NCI-H345 treated with DMSO at 0.1 percent for 48 hours (cell line): ENCODE results near the gene RCAN2.

Experiments used
- DNase-seq: peaks from one replicate; lab custom pipeline; 2025; ENCODE audit not compliant: unreplicated experiment; lab: John Stamatoyannopoulos, UW

RCAN2 gene

DNA sequence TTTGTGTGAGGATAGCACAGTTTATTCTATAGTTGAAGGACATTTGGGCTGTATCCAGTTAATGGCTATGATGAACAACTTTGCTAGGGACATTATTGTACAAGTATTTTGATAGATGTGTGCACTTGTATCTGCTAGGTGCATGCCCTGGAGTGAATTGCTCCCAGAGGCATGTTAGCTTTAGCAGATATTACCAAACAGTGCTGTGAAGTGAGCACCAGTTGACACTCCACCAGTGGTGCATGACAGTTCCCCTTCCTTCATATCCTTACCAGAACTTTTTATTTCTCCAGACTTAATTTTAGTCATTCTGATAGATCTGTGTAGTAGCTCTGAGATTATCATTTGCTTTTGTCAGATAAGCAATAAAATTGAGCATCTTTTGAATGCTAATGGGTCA is 271.6 kb downstream of the RCAN2 start:
- DNase-seq, result no peak

DNA sequence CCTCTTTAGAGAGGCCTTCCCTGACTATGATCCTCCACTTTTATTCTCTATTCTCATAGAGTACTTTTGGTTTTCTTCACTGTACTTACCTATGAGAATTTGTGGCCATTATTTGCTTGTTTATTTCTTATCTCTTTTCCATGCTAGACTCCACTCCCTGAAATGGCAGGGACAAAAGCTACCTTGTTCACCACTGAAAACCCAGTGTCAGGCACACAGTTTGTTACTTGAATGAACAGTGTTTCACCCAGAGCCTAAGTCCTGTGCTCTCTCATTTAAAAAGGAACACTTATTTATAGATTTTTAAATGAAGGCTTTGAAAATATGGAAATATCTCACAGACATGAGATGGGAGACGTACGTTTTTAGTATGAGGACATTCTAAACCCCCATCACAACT is 272.8 kb downstream of the RCAN2 start:
- no peak for DNase-seq

DNA sequence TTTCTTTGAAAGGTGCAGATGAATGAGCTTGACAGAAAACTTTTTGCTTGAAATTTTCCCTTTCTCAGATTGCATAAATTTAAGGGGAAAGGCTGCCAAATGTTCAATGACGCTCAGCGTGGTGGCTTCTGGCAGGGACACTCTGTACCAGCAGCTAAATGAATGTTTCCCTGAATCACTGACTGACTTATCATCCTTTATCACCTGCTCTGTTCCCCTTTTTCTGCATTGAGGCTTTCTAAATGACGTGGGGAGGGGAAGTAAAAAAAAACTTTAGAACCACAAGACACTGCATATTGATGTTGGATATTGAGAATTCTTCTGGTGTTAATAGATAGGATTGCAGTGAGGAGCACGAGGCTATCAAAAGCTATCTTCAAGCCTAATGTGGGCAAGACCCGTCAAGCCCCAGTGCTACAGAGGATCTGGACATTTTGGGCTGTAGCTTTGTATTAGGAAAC is 273.5 kb downstream of the RCAN2 start:
- DNase-seq, result no peak

DNA sequence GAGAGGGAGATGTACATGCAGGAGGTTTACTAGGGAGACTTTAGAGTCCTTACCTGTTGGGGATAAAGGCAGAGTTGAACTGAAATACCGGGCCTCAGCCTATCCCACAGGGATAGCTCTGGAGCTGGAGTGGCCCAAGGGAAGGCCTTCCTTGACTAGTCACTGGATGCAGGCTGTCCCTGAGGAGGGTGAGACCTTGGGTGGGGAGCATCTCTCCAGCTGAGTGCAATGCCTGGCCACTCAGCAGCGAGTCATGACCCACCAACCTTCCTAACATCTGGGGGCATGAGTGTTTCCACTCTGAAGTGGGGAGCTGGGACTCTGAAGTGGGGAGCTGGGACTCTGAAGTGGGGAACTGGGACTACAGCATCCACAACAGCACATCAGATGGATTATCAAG is 274.4 kb downstream of the RCAN2 start:
- DNase-seq, result no peak

GRCh38 chr6:46215777-46216176 is 275.5 kb downstream of the RCAN2 start:
- no peak for DNase-seq

- DNase-seq, result no peak
These were observed 276.0 kb downstream of the RCAN2 start for GRCh38 chr6:46215213-46215612.

- DNase-seq, result no peak
These were observed 279.3 kb downstream of the RCAN2 start for GRCh38 chr6:46211917-46212316.

- no peak for DNase-seq
These were observed 281.0 kb downstream of the RCAN2 start for GRCh38 chr6:46210294-46210693.

DNA sequence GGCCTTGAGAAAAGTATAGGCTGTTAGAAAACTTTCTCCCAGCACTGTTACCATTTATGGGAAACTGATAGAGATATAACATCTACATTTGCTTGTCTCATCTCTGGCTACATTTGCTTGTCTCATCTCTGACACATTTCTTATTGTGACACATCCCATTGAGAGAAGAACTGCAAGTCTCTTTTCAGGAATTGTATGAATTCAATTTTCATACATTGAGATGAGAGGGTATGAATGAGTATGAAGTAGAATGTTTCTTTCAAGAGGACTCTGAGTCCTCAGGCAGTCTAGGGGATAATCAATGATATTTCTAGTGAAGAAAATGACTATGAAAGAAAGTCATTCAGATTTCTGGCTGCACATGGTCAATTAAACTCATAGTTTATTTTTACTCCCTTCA is 282.9 kb downstream of the RCAN2 start:
- no peak for DNase-seq

DNA sequence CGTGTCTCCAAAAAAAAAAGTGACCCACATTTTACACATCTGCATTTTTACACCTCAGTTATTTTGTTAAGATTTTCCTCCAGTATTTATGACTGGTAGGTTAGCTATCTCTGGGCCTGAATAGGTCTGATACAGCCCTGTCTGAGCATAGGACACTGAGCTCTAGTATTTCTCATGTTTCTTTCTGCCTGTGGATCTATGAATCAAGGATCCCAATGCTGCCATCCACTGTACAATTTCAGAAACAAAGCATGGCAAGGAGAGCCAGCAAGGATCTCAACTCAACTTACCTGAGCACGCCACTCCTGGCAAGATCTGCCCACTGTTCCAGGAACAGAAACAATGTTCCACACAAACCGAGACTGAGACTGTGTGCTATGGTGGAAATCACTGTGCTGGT is 284.1 kb downstream of the RCAN2 start:
- no peak for DNase-seq

GRCh38 chr6:46204880-46205650 is 286.2 kb downstream of the RCAN2 start:
- no peak for DNase-seq

DNA sequence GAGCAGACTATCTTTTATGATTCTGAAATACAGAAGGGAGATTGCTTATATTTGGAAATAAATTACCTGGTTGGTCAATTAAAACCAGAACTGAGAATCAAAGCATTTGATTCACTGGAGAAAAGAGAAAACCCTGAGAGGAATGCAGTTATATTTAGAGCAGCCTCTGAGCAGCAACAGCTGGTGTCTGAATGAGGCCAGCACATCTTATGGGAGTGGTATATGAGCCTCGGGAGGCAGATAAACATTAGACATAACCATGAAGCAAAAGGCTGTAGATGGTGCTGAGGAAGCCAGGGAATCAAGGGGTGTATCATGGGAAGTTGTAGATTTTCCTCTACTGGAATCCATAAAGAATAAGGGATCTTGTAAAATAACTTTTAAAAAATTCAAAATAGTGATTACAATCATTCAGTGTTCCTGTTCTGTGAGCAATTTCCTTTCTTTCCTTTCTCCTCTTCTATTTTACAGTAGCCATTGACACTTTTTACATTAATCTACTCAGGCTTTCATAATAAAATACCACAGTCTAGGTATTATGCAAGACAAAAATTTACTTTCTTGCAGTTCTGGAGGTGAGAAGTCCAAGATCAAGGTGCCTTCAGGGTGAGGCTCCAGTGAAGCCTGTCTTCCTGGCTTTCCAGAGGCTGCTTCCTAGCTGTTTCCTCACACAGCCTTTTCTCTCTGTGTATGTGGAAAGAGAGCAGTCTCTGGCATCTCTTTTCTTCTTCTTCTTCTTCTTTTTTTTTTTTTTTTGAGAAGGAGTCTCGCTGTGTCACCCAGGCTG is 287.7 kb downstream of the RCAN2 start:
- no peak for DNase-seq

- no peak for DNase-seq
These were observed 289.5 kb downstream of the RCAN2 start for GRCh38 chr6:46201702-46202101.

DNA sequence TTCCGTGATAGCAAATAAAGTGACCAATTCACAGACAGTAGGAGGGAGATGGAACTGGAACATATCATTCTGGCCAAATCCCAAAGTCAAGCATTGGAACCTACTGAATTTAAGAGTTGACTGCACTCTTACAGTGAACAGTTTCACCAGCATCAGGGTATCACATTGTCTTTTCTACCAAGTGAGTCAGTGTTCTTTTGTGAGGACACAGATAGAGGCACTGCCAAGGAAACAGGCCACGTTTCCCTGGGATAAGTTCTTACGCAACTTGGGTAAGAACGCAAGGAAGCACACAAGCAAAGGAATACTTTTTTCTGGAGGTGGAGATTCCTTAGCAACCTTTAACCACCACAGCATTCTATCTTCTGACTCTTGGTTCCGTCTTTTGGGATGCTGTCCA is 291.9 kb downstream of the RCAN2 start:
- no peak for DNase-seq

DNA sequence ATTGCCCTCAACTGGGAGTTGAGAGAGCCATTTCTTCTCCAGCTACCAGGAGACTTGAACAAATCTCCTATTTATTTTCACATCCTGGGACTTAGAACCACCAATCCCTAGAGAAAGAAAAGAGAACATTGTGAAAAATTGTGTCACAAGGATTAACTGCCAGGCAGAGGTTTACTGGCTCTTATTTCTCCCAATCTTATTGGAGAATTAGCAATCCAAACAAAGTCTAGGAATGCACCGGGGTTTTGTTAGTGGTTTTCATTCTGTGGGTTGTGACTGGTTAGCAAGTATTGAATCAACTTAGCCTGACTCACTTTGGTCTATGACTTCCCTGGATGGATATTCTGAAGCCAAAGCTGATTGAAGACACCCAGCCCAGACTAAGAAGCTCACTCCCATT is 299.3 kb downstream of the RCAN2 start:
- no peak for DNase-seq

DNA sequence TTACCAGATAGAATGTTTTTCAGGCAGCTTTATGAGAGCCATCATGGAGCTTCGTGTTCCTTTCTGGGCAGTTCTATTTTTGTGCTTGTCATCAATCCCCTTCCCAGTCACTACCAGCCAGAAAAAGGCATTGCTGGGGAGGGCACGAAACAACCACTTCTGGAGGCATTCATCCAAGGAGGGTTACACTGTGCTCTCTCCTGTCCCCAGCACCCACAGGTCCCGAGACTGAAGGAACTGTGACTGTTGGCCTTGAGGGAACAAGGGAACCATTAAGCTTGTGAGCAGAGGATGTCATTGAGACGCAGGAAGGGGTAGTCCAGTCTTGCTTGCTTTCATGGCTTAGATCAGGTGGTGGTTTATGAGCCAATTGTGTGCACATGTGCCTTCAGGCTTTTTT is 300.4 kb downstream of the RCAN2 start:
- DNase-seq, result no peak

DNA sequence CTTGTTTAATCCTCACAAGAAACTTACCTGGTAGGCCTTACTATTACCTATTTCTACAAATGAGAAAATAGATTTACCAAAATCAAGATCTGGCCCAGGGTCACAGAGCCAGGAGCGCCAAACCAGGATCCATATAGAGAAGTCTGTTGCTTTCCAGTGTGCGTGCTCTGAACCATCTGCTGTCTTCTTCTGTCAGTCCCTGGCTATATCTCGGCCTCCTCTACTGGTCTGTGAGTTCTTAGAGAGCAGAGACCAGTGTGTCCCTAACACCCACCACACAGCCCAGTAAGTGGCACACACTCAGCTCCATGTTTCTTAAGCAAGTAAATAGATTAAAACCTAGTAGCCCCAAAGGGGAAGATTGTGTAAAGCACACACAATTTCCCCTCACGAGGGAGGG is 301.5 kb downstream of the RCAN2 start:
- no peak for DNase-seq

- DNase-seq, result no peak
These were observed 304.7 kb downstream of the RCAN2 start for GRCh38 chr6:46186583-46186982.

- DNase-seq, result no peak
These were observed 307.1 kb downstream of the RCAN2 start for GRCh38 chr6:46184114-46184513.

- DNase-seq, result no peak
These were observed 315.3 kb downstream of the RCAN2 start for GRCh38 chr6:46175976-46176375.

GRCh38 chr6:46175446-46175845 is 315.8 kb downstream of the RCAN2 start:
- DNase-seq, result no peak

GRCh38 chr6:46174904-46175303 is 316.3 kb downstream of the RCAN2 start:
- DNase-seq, result no peak
